HG02852 (cell line): ENCODE data around the gene P2RX3.
"Not testable (repeated sequence)": the region's sequence is repeated elsewhere in the genome, so short reads cannot be mapped to it uniquely, and the experiment has no call there.

Experiments
- ATAC-seq: cut with Tn5 transposase; IDR thresholded peaks from one replicate; pipeline ENCODE4 v1.9.1; 2021; ENCODE audit warnings: mild to moderate bottlenecking, moderate library complexity; ENCODE audit not compliant: unreplicated experiment

The P2RX3 gene

DNA sequence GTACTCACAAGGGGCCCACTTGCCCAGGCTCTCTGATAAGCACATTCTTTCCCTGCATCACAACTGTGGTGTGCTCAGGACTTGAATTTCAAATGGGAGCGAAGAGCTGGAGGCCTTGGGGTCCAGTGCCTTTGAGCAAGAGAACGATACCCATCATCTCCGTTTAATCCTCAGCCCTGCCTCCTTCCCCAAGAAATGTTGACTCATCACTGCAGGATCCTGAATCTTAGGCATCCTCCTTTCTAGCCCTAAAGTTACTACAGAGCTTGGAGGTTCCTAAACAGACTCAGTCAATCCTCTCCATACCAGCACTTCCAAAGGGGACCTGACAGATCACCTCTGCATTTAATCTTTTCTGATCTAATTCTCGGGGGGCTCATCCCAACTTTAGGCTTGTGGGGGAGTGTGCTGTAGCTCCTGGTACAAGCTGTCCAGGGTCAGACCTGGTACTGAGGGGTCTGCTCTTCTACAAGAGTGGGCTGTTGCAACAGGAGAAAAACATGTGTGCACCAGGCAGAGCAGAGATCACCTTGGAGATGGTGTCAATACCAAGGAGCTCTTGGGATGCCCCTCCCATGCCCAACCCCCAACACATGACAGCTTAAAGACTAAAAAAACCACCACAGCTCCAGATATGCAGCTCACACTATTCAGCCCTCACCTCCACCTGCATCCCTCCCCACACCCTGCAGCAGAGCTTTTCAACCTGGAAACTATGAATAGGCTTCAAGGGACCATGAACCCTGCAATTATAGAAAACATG is 56.2 kb downstream of the P2RX3 start:
- ATAC-seq = no peak

DNA sequence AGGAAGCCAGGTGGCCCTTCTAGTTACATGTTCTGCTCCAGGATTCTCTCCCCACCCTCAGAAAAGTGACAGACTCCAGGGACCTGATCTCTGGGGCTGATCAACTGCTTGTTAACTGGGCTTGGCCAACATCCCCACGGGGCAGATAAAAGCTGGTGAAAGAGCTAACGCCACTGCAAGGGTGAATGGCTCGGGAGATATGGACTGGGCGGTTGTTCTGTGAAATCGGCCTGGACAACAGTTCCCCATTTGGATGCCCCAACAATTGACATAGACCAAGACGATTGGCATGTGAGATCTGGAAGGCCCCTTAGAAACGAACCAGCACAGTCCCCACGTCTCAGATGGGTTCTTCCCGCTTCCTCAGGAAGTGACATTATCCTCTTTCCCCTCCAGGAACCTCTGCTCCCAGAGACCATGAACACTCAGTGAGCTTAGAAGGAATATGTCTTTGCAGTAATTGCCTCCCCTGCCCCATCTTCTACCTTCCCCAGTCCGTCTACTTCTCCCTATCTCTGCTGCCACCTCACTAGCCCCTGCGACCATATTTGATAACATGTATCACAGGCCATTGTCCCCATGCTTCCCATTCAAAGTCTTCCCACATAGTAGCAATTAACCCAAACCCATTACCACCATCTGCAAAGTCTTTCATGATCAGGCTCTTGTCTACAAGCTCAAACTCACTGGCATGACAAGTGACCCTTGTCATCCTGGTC is 57.9 kb downstream of the P2RX3 start:
- ATAC-seq = no peak

DNA sequence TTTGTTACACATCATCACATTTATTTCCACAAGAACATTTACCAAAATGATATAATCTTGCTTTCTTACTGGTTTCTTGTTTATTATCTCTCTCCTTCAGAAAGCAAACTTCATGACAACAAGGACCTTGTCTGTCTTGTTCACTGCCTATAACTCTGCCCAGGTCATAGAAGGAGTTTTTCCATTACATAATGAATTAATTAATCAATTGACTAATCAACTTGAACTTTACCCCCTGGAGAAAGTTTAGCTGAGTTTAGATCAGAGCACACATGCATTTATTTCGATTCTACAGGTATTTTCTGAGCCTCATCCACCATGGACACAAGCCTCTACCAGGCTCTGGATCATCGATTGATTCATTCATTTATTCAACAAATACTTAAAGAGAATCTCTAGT is 58.6 kb downstream of the P2RX3 start:
- ATAC-seq = no peak

DNA sequence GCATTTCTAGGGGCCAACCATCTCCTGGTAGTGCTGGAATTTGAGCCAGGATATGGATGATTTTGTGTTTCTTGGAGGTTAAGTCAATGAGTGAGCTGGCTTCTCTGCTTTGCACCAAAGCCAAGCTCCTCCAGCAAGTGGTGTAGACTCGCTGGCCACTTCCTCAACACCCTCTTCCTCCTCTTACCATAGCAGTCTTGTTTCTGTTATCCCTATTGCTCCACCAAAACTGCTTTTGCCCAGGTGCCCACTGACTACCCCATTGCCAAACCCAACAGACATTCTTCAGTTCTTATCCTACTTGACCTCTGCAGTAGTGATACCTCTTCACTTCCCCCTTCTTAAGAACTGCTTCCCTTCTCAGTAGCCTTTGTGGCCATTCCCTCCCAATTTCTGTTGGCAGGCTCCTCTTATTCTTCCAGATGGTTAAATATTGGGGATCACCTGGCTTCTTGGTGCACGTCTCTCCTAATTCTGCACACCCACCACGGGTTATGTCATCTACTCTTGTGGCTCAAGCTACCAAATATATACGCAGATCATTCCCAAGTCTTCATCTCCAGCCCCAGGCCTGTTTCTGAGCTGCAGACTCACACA is 59.3 kb downstream of the P2RX3 start:
- ATAC-seq = no peak

DNA sequence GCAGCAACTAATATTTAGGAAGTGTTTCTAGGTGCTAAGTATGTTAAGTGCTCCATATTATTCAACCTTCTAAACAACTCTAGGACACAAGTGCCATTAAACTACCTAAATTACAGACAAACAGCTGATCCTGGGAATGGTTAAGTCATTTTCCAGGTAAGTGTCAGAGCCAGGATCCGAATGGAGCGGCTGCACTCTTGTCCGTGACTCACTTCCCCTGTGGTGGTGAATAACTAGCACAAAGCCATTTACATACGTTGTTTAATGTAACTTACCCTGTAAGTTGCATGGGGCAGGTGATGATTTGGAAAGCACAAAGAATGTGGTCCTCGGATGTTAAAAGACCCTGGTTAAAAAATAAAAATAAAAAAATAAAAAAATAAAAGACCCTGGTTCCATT is 61.1 kb downstream of the P2RX3 start:
- no peak for ATAC-seq

DNA sequence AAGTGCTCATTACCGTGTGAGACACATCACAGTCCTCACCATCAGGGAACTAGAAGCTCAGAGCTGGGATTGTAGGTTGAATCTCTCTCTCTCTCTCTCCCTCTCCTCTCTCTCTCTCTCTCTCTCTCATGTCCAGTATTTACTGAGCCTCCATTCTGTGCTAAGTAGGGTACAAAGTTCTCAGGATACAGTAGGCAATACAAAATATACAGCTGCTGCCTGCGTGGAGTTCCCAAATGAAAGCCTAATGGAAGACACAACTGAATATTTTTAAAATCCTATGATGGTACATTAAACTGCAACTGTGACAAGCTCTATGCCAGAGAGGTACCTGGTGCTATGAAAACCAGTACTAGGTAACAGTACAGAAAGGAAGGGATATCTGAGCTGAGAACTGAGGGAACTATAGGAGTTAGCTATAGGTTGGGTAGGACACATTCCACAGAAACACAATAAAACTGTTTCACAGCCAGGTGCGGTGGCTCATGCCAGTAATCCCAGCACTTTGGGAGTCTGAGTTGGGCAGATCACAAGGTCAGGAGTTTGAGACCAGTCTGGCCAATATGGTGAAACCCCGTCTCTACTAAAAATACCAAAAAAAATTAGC is 61.9 kb downstream of the P2RX3 start:
- no peak for ATAC-seq

DNA sequence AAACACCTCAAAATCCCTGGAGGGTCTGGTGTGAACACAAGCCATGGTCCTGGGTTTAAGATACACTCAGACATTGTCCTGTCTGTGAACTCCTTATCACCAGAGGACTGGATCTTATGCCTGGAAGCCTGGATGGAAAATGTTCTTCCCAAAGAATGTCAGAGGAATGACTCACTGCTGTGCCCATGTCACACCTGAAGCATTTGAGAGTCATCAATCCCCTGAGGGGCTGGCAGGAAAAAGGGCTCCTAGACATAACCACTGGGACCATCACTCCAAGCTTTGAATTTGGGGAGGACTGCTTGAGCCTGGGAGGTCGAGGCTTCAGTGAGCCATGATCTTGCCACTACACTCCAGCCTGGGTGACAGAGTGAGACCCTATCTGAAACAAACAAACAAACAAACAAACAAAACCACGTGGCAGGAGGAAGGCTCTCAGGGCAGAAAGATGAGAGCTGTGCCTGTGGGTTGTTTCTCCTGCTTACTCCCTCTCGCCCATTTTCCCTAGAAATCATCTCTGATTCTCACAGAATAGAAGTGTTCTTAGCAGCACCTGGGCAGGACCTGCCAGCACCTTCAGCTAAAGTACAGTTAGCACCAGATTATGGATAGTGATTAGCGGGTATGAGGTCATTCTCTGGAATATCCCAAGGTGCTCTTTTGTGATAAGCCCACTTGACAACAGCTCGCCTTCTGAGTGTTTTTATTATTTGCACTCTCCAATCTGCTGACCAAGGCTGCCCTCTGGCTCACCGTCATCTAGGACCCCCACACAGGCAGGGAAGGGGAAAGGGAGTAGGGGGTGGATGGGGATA is 64.2 kb downstream of the P2RX3 start:
- no peak for ATAC-seq

DNA sequence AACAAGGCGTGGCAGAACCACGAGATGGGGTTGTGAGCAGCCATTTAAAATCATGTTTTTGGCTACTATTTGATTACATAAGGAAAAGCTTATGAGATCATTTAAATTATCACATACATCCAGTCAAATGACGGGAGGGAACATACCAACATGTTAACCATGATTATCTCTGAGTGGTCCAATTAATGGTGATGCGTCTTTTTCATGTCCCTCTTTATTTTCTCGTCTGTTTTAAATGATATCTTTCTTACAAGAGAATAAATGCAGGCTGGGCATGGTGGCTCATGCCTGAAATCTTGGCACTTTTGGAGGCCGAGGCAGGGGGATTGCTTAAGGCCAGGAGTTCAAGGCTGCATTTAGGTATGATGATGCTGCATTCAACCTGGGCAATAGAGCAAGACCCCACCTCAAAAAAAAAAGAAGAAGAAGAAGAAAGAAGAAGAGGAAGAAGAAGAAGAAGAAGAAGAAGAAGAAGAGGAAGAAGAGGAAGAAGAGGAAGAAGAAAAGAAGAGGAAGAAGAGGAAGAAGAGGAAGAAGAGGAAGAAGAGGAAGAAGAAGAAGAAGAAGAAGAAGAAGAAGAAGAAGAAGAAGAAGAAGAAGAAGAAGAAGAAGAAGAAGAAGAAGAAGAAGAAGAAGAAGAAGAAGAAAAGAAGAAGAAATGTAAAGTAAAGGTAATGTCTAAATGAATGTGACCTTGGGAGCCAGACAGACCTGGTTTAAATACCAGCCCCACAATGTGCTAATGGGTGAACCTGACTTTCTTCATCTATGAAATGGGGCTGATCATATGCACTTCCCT is 65.0 kb downstream of the P2RX3 start:
- not testable (repeated sequence) for ATAC-seq

DNA sequence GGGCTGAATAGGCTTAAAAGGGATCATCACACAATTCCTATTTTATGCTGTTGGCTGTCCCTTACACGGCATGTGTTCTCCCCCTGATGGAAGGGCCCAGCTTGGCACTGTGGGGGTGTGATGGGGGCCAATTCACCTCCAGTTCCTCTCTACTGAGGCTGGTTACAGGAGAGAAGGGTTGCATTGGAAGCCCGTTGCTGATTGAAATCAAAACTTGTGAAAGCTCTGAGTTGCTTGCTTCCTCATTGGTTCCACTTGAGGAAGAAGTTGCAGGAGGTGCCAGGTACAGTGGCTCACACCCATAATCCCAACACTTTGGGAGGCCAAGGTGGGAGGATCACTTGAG is 65.6 kb downstream of the P2RX3 start:
- ATAC-seq = no peak

DNA sequence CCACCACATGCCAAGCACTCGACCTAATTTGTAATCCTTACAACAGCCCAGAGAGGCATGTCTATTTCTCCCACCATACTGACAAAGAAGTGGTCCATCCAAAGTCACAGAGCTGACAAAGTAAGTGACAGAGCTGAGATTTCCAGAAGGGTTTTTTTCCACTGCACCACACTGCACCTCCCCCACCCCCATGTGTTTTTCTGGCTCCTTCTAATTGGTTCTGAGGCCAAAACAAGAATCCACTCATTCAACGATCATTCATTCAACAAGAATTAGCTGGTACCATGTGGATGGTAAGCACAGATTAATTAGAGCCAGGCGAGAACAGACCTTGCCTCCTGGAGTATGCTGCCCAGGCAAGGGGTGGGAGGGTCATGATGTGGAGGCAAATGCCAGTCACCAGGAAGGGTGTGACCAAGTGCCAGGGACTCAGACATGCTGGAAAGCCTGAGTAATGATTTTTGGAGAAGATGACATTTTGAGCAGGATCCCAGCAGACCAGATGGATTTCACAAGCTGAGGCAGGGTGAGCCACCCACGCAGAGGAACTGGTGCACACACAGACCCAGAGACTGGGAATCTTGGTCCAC is 67.2 kb downstream of the P2RX3 start:
- ATAC-seq = no peak

DNA sequence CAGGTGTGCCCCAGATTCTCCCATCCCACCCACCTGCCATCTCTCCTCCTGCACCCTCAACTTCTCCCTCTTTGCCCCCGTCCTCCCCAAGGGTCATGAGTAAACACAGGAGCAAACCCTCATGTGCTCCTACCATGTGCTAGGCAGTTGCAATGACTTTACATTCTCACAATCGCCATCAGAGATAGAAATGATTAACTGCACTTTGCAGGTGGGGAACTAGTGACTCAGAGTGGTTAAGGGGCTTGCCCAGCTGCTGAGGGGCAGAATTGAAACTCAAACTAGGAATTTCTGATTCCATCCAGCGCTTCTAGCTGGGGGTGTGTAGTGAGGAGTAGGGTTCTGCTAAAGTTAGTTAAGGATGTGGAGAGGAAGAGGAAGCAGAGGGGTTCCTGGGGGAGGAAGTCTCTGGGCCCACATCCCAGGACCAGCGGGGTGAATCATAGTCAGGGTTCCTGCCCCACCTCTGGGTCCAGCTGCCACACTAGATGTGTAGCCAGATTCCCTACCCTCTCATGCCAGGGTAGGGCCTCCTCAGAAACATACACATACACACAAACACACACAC is 68.3 kb downstream of the P2RX3 start:
- peak; percentile 78 for ATAC-seq

DNA sequence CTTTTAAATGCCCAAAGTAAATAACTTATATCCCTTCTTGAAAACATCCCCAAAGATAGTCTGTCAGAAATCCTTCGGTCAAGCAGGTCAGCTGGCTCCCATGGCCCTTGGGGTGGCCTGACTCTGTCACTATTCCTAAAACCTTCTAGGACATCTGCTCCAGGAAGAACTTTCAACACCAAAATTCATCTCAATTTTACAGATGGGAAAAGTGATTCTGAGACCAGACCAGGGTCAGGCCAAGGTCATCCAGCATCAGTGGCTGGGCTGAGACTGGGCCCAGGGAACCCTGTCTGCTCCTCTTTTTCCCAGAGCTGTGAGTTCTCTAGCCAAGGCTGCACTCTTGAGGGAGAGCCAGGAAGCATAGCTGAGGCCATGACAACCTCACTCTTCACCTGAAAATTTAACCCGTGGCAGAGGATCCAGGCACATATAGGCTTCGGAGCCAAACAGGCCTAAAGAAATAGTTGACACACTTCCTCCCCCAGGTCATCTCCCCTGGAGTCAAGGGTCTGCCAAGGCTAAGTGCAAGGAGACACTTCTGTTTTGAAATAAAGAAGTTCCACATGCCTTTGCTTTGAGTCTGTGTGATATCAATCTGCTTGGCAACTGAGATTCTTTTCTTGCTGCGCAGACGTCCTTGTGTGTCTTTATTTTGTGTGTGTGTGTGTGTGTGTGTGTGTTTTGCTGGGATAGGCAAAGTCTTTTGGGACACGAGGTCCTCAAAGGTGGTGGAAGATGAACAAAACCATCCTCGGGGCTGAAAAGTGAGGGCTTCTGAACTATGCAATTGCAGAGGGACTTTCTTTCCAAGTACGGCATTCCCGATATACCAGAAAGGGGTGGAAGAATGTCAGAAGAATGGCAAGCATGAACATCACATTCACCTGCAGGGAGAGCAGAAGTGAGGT is 69.1 kb downstream of the P2RX3 start:
- no peak for ATAC-seq

DNA sequence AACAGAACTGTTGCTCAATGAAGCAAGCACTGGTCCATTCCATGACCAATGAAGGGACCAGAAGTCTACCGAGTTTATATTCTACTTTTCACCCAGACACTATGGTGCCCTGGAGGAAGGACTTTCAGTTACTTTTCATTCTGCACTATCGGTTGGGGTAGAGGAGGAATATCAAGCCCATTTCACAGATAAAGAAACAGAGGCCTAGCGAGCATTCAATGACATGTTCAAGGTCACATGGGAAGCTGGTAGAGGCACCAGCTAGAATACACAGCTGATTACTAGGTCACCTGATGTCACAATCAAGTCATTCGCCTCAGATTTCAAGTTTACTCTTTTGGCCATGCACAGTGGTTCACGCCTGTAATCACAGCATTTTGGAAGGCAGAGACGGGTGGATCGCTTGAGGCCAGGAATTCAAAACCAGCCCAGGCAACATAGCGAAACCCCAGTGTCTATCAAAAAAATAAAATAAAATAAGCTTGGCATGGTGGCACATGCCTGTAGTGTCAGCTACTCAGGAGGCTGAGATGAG is 69.9 kb downstream of the P2RX3 start:
- no peak for ATAC-seq

DNA sequence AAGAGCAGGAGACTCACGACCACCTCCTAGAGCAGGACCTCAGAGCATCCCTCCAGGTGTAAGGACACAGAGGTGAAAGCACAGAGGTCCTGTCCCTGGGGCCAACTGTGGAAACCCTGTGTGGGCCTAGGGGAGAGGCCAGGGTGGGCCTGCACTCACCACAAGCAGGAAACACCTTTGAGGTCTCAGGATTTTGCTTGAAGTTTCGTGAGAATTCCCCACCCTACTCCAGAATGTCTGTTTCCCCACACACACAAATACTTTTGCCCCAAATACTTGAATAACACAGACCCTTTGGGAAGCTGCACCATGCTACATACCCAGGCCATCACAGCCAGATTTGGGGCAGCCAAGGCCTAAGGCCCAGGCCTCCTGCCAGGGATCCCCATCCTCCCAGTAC is 70.6 kb downstream of the P2RX3 start:
- no peak for ATAC-seq

DNA sequence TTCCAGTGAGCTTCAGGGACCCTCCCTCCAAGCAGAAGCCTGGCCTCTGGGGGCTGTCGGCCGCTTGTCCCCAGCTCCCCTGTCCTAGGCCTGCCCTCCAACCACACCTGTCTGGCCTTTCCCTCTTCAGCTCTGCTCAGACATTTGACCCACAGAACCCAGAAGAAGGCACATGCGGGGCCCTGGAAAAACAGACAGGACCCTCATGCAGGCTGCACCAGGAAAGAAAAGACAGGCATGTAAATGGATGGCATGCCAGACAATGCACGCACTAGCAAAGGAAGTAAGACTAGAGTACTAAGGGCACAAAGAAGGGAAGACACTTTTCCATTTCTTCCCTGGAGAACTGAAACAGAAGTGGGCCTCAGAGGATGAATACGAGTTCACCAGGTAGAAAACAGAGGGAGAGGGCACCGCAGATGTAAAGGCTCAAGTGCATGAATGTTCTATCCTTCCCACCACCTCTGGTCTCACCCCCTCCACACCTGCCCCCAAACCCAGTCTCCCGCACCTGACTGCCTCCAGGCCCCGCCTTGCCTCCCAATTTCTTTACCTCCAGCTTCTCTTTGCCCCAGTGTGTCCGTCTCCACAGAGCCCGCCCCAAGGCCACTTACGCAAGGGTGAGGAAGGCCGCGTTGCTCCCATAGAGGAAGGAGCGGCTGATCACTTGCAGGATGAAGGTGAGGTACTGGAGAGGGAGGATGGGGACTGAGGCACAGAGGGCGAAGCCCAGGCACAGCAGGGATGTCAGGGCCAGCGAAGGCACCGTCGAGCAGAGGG is 71.4 kb downstream of the P2RX3 start:
- ATAC-seq = no peak

DNA sequence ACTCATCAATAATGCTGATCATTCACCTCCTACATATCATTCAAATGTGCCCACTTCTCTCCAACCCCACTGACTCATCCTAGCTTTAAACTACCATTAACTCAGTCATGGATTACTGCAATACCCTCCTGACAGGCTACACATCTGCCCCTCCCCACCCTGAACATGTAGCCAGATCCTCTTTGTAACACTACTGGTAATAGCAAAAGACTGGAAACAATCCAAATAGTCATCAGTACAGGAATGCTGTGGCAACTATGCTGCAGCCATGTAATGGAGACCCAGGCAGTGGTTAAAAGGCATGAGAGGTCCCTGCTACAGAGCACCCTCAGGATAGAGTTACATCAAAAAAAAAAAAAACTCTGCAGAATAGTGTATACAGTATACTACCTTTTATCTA is 72.1 kb downstream of the P2RX3 start:
- ATAC-seq = no peak

DNA sequence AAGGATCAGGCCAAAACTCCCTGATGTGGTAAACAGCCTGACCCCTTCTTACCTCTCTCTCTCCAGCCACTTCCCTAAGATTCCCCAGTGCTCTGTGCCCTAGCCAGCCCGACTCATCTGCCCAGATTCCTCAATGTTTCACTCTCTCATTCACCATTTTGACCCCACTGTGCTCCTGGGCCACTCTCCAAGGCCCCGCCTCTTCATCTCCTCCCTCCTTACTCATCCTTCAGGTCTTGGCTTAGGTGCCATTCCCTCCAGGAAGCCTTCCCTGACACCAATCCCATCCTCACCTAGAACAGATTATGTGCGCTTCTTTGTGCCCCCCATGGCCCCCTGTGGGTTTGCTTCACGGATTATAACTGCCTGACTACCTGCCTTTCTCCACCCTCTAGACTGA is 75.5 kb downstream of the P2RX3 start:
- ATAC-seq = no peak
